Mesendoderm (in vitro differentiated cells): ENCODE results near the gene AFF3.

Experiments used
- DNase-seq: peaks from one replicate; pipeline ENCODE4 v3.0.0; 2013
- H2AK5ac ChIP-seq: 2 replicates; pipeline ENCODE4 v1.6.1; 2013; ENCODE audit warnings: low read length, inconsistent platforms
- H2BK120ac ChIP-seq: 2 replicates; pipeline ENCODE4 v1.6.1; 2013; ENCODE audit warnings: low read depth, mild to moderate bottlenecking, low read length, moderate library complexity, mixed read lengths
- H2BK15ac ChIP-seq: replicated peaks from 2 replicates; pipeline ENCODE4 v1.6.1; 2013; ENCODE audit warnings: low read depth, mild to moderate bottlenecking, moderate library complexity
- H2BK5ac ChIP-seq: 2 replicates; pipeline ENCODE4 v1.6.1; 2013; ENCODE audit warnings: low read length, inconsistent platforms
- H3K18ac ChIP-seq: 2 replicates; pipeline ENCODE4 v1.6.1; 2013; ENCODE audit warnings: mild to moderate bottlenecking, low read length, mixed read lengths
- H3K23ac ChIP-seq: one replicate; pipeline ENCODE4 v1.6.1; 2013; ENCODE audit warnings: low read length
- H3K27ac ChIP-seq: 2 replicates; pipeline ENCODE4 v1.5.1; 2013; ENCODE audit warnings: low read depth, mild to moderate bottlenecking, inconsistent platforms, low read length, moderate library complexity
- H3K27me3 ChIP-seq: 2 replicates; pipeline ENCODE4 v1.6.1; 2013; ENCODE audit warnings: low read length, control low read depth, mild to moderate bottlenecking, inconsistent platforms; ENCODE audit not compliant: insufficient read depth, poor library complexity
- H3K36me3 ChIP-seq: 2 replicates; pipeline ENCODE4 v1.6.1; 2013; ENCODE audit warnings: low read length, inconsistent platforms; ENCODE audit not compliant: control insufficient read depth, insufficient read depth
- H3K4ac ChIP-seq: one replicate; pipeline ENCODE4 v1.6.1; 2013; ENCODE audit warnings: low read depth, mild to moderate bottlenecking, low read length, moderate library complexity
- H3K4me1 ChIP-seq: 2 replicates; pipeline ENCODE4 v1.6.1; 2013; ENCODE audit warnings: low read depth, low read length, inconsistent platforms; ENCODE audit not compliant: control insufficient read depth
- H3K4me2 ChIP-seq: 2 replicates; pipeline ENCODE4 v1.6.1; 2013; ENCODE audit warnings: low read length
- H3K4me3 ChIP-seq: 2 replicates; pipeline ENCODE4 v1.5.1; 2013; ENCODE audit warnings: mild to moderate bottlenecking, low read length
- H3K56ac ChIP-seq: one replicate; pipeline ENCODE4 v1.6.1; 2013; ENCODE audit warnings: low read length
- H3K79me1 ChIP-seq: 2 replicates; pipeline ENCODE4 v1.6.1; 2013; ENCODE audit warnings: low read length, inconsistent platforms
- H3K79me2 ChIP-seq: 2 replicates; pipeline ENCODE4 v1.6.1; 2013; ENCODE audit warnings: mild to moderate bottlenecking, low read length; ENCODE audit not compliant: control insufficient read depth, insufficient read depth
- H3K9ac ChIP-seq: 2 replicates; pipeline ENCODE4 v1.6.1; 2013; ENCODE audit warnings: low read length, inconsistent platforms
- H4K5ac ChIP-seq: one replicate; pipeline ENCODE4 v1.6.1; 2013; ENCODE audit warnings: low read length
- H4K8ac ChIP-seq: one replicate; pipeline ENCODE4 v1.6.1; 2013; ENCODE audit warnings: low read depth, mild to moderate bottlenecking, control low read depth, low read length, moderate library complexity
- WGBS: extraction: QIAGEN DNeasy Blood & Tissue Kit; methylation state at CpG from one replicate; pipeline ENCODE4 v1.1.7; 2013; ENCODE audit warnings: low lambda C conversion rate, missing lambda C conversion rate; ENCODE audit not compliant: insufficient coverage; ENCODE audit errors: extremely low coverage; 5-methylcytosine and 5-hydroxymethylcytosine counted together

The AFF3 gene

GRCh38 chr2:99974682-99975375 lies 167.6 kb downstream of the AFF3 start:
- no peak overlapping the region for H3K4me2 ChIP-seq
- H3K79me1 ChIP-seq, result no peaks in the 10 kb centered on the region
- no peak overlapping the region for H2BK120ac ChIP-seq
- H3K27ac ChIP-seq, result no peak overlapping the region
- no peak overlapping the region for H4K5ac ChIP-seq
- WGBS, result no CpG with 5 or more reads among the region's 3 CpGs
- no peak overlapping the region for H3K9ac ChIP-seq
- H3K4me3 ChIP-seq, result no peak overlapping the region
- H3K36me3 ChIP-seq, result no peaks in the 10 kb centered on the region
- H2BK5ac ChIP-seq, result no peak overlapping the region
- no peak overlapping the region for H3K18ac ChIP-seq
- no peak overlapping the region for H3K23ac ChIP-seq
- H3K4me1 ChIP-seq, result no peaks in the 10 kb centered on the region
- no peak overlapping the region for H2BK15ac ChIP-seq
- no peak overlapping the region for H3K56ac ChIP-seq
- no peak overlapping the region for H2AK5ac ChIP-seq
- H3K27me3 ChIP-seq, result no peaks in the 10 kb centered on the region
- H4K8ac ChIP-seq, result no peak overlapping the region
- no peaks in the 10 kb centered on the region for H3K79me2 ChIP-seq
- no peak overlapping the region for H3K4ac ChIP-seq
- DNase-seq, result no peak

GRCh38 chr2:99974275-99974674 lies 168.1 kb downstream of the AFF3 start:
- WGBS, result no CpG with 5 or more reads among the region's 6 CpGs
- no peak overlapping the region for H3K4ac ChIP-seq
- no peak overlapping the region for H2BK5ac ChIP-seq
- H3K79me2 ChIP-seq, result no peaks in the 10 kb centered on the region
- no peaks in the 10 kb centered on the region for H3K27me3 ChIP-seq
- no peak overlapping the region for H2AK5ac ChIP-seq
- no peak overlapping the region for H3K9ac ChIP-seq
- H3K4me3 ChIP-seq, result no peak overlapping the region
- no peak overlapping the region for H2BK120ac ChIP-seq
- no peak overlapping the region for H3K18ac ChIP-seq
- no peak overlapping the region for H4K8ac ChIP-seq
- H2BK15ac ChIP-seq, result no peak overlapping the region
- no peak overlapping the region for H3K4me2 ChIP-seq
- H3K27ac ChIP-seq, result no peak overlapping the region
- no peak overlapping the region for H3K23ac ChIP-seq
- no peak overlapping the region for H3K56ac ChIP-seq
- H3K4me1 ChIP-seq, result no peaks in the 10 kb centered on the region
- H3K36me3 ChIP-seq, result no peaks in the 10 kb centered on the region
- no peak overlapping the region for H4K5ac ChIP-seq
- no peaks in the 10 kb centered on the region for H3K79me1 ChIP-seq
- DNase-seq, result peak; percentile 18

GRCh38 chr2:99971326-99971900 lies 171.0 kb downstream of the AFF3 start:
- H4K8ac ChIP-seq, result no peak overlapping the region
- H3K79me2 ChIP-seq, result no peaks in the 10 kb centered on the region
- no peak overlapping the region for H3K4me2 ChIP-seq
- WGBS, result no CpG with 5 or more reads among the region's 3 CpGs
- H3K18ac ChIP-seq, result no peak overlapping the region
- no peaks in the 10 kb centered on the region for H3K36me3 ChIP-seq
- H3K4me1 ChIP-seq, result no peaks in the 10 kb centered on the region
- no peak overlapping the region for H2BK120ac ChIP-seq
- H3K79me1 ChIP-seq, result no peaks in the 10 kb centered on the region
- no peak overlapping the region for H2BK15ac ChIP-seq
- no peaks in the 10 kb centered on the region for H3K27me3 ChIP-seq
- no peak overlapping the region for H3K9ac ChIP-seq
- no peak overlapping the region for H2AK5ac ChIP-seq
- H4K5ac ChIP-seq, result no peak overlapping the region
- no peak overlapping the region for H3K56ac ChIP-seq
- H3K23ac ChIP-seq, result no peak overlapping the region
- H3K4ac ChIP-seq, result no peak overlapping the region
- no peak overlapping the region for H3K27ac ChIP-seq
- H3K4me3 ChIP-seq, result no peak overlapping the region
- H2BK5ac ChIP-seq, result no peak overlapping the region
- DNase-seq, result no peak

- no peaks in the 10 kb centered on the region for H3K79me2 ChIP-seq
- no peak overlapping the region for H3K27ac ChIP-seq
- no peaks in the 10 kb centered on the region for H3K4me1 ChIP-seq
- H3K4me2 ChIP-seq, result no peak overlapping the region
- H2BK120ac ChIP-seq, result no peak overlapping the region
- H3K9ac ChIP-seq, result no peak overlapping the region
- no peak overlapping the region for H4K8ac ChIP-seq
- H4K5ac ChIP-seq, result no peak overlapping the region
- no peak overlapping the region for H3K4ac ChIP-seq
- no peaks in the 10 kb centered on the region for H3K36me3 ChIP-seq
- WGBS, result 100% methylated on average over 1 of the region's 12 CpGs
- no peak overlapping the region for H2BK15ac ChIP-seq
- H3K23ac ChIP-seq, result no peak overlapping the region
- no peak for DNase-seq
- H2AK5ac ChIP-seq, result no peak overlapping the region
- no peak overlapping the region for H3K4me3 ChIP-seq
- no peak overlapping the region for H3K56ac ChIP-seq
- no peaks in the 10 kb centered on the region for H3K27me3 ChIP-seq
- H3K79me1 ChIP-seq, result no peaks in the 10 kb centered on the region
- H3K18ac ChIP-seq, result no peak overlapping the region
- H2BK5ac ChIP-seq, result no peak overlapping the region
Observed at GRCh38 chr2:99970292-99970868, 172.0 kb downstream of the AFF3 start.

GRCh38 chr2:99961196-99961913 lies 181.0 kb downstream of the AFF3 start:
- H4K5ac ChIP-seq, result no peak overlapping the region
- peak; percentile 18 for DNase-seq
- H3K36me3 ChIP-seq, result no peaks in the 10 kb centered on the region
- no peak overlapping the region for H2BK5ac ChIP-seq
- no peak overlapping the region for H3K18ac ChIP-seq
- H3K56ac ChIP-seq, result no peak overlapping the region
- no peak overlapping the region for H2BK15ac ChIP-seq
- H3K4ac ChIP-seq, result no peak overlapping the region
- H2AK5ac ChIP-seq, result no peak overlapping the region
- H3K27me3 ChIP-seq, result no peaks in the 10 kb centered on the region
- H4K8ac ChIP-seq, result no peak overlapping the region
- no peak overlapping the region for H2BK120ac ChIP-seq
- no peaks in the 10 kb centered on the region for H3K79me2 ChIP-seq
- H3K4me2 ChIP-seq, result no peak overlapping the region
- no peak overlapping the region for H3K4me3 ChIP-seq
- peaks cover 9% of the 10 kb centered on the region for H3K4me1 ChIP-seq
- no CpG with 5 or more reads among the region's 9 CpGs for WGBS
- H3K23ac ChIP-seq, result no peak overlapping the region
- H3K27ac ChIP-seq, result no peak overlapping the region
- no peaks in the 10 kb centered on the region for H3K79me1 ChIP-seq
- H3K9ac ChIP-seq, result no peak overlapping the region
